ENCODE data around the gene NTSR1.

Gene NTSR1

GRCh38 chr20:62708591-62709536, at the start of gene NTSR1:
TSS of gene NTSR1 (plus strand) at chr20:62708836. CDS start at chr20:62709208, 372 bp downstream.
- DNase-seq (ENCODE audit: low read depth): no peak

GRCh38 chr20:62659488-62660239, 49.0 kb upstream of the NTSR1 start:
- DNase-seq (ENCODE audit: low read depth): no peak

- DNase-seq (ENCODE audit: low read depth): no peak
Observed at GRCh38 chr20:62660240-62660615, 48.4 kb upstream of the NTSR1 start.

GRCh38 chr20:62660768-62661167, 47.9 kb upstream of the NTSR1 start:
- DNase-seq (ENCODE audit: low read depth): no peak

GRCh38 chr20:62661647-62662046, 47.0 kb upstream of the NTSR1 start:
- DNase-seq (ENCODE audit: low read depth): no peak

GRCh38 chr20:62662422-62662821, 46.2 kb upstream of the NTSR1 start:
- DNase-seq (ENCODE audit: low read depth): peak; percentile 74

- DNase-seq (ENCODE audit: low read depth): no peak
Observed at GRCh38 chr20:62663145-62664018, 45.3 kb upstream of the NTSR1 start.

- DNase-seq (ENCODE audit: low read depth): no peak
Observed at GRCh38 chr20:62664019-62664971, 44.3 kb upstream of the NTSR1 start.

GRCh38 chr20:62665153-62665754, 43.4 kb upstream of the NTSR1 start:
- DNase-seq (ENCODE audit: low read depth): no peak

- DNase-seq (ENCODE audit: low read depth): no peak
Observed at GRCh38 chr20:62665826-62666735, 42.6 kb upstream of the NTSR1 start.

- DNase-seq (ENCODE audit: low read depth): no peak
Observed at GRCh38 chr20:62666736-62667529, 41.7 kb upstream of the NTSR1 start.

GRCh38 chr20:62667530-62668440, 40.9 kb upstream of the NTSR1 start:
- no peak for DNase-seq (ENCODE audit: low read depth)

GRCh38 chr20:62668441-62669027, 40.1 kb upstream of the NTSR1 start:
- DNase-seq (ENCODE audit: low read depth): peak; percentile 64

- no peak for DNase-seq (ENCODE audit: low read depth)
Observed at GRCh38 chr20:62669249-62669648, 39.4 kb upstream of the NTSR1 start.

- no peak for DNase-seq (ENCODE audit: low read depth)
Observed at GRCh38 chr20:62670156-62670555, 38.5 kb upstream of the NTSR1 start.

- DNase-seq (ENCODE audit: low read depth): no peak
Observed at GRCh38 chr20:62670998-62671397, 37.6 kb upstream of the NTSR1 start.

GRCh38 chr20:62671765-62672164, 36.9 kb upstream of the NTSR1 start:
- DNase-seq (ENCODE audit: low read depth): no peak
